K562 (cell line): Measurements from ENCODE around the gene MAPKAPK3. TPM values are rescaled to one million over a fixed set of nuclear protein-coding genes. Genes with fewer than 3 reads are reported as not detected.

ENCODE experiments used
- CHD4 ChIP-seq: fragments of 200-600 bp; sonication (generic); IDR thresholded peaks from 3 replicates; pipeline ENCODE4 v1.6.1; 2012; ENCODE audit warnings: low read depth, mild to moderate bottlenecking, mixed read lengths, low read length, inconsistent platforms; ENCODE audit not compliant: insufficient read depth, insufficient replicate concordance, poor library complexity, severe bottlenecking
- DACH1 ChIP-seq: fragments of 450-650 bp; IDR thresholded peaks from 2 replicates; pipeline ENCODE4 v1.6.1; 2018; ENCODE audit not compliant: partially characterized antibody
- ESRRA ChIP-seq: fragments of 450-650 bp; IDR thresholded peaks from 2 replicates; pipeline ENCODE4 v1.6.1; 2014; ENCODE audit warnings: low read depth, mild to moderate bottlenecking, moderate library complexity, borderline replicate concordance
- GTF2A2 ChIP-seq: IDR thresholded peaks from 2 replicates; pipeline ENCODE4 v1.6.1; 2016; ENCODE audit warnings: mild to moderate bottlenecking, missing genetic modification characterization, missing compliant biosample characterization
- HCFC1 ChIP-seq: IDR thresholded peaks from 2 replicates; pipeline ENCODE4 v1.6.1; 2012; ENCODE audit warnings: low read depth, low read length, improper control_type of control experiment
- HOXB6 ChIP-seq: fragments of 250-450 bp; sonication (Bioruptor Pico); IDR thresholded peaks from 2 replicates; pipeline ENCODE4 v1.5.1; 2022; ENCODE audit warnings: mild to moderate bottlenecking, borderline replicate concordance
- NR2C2 ChIP-seq, 2 experiments: fragments of 200-800 bp in 1 of 2; sonication (Bioruptor generic) in 1 of 2; sonication (generic) in 1 of 2; formaldehyde crosslinking in 1 of 2; IDR thresholded peaks; 2 replicates each; pipeline versions ENCODE4 v1.6.1 to v1.8.0; 2016 to 2022; ENCODE audit warnings: mild to moderate bottlenecking in 1 of 2, missing compliant biosample characterization in 1 of 2, missing genetic modification characterization in 1 of 2, missing genetic modification reagents in 1 of 2
- RAD51 ChIP-seq: fragments of 450-650 bp; IDR thresholded peaks from 2 replicates; pipeline ENCODE4 v1.7.1; 2016; ENCODE audit warnings: low read depth, mild to moderate bottlenecking, borderline replicate concordance
- RBM17 ChIP-seq: fragments of 200-400 bp; formaldehyde crosslinking; IDR thresholded peaks from 2 replicates; pipeline ENCODE4 v1.6.1; 2017; ENCODE audit warnings: low read depth, mild to moderate bottlenecking, low read length, borderline replicate concordance
- SMC3 ChIP-seq: conservative IDR thresholded peaks from 2 replicates; pipeline ENCODE4 v1.6.1; 2011; ENCODE audit warnings: low read depth, low read length, improper control_type of control experiment; ENCODE audit not compliant: insufficient read depth
- TAL1 ChIP-seq: fragments of 450-650 bp; IDR thresholded peaks from 2 replicates; pipeline ENCODE4 v1.6.1; 2016; ENCODE audit warnings: mild to moderate bottlenecking
- TCF7 ChIP-seq: sonication (generic); IDR thresholded peaks from 2 replicates; pipeline ENCODE4 v1.6.1; 2016; ENCODE audit warnings: antibody characterized with exemption, borderline replicate concordance
- TCFL5 ChIP-seq: fragments of 250-450 bp; sonication (Bioruptor Pico); conservative IDR thresholded peaks from 2 replicates; pipeline ENCODE4 v1.6.1; 2021; ENCODE audit warnings: mild to moderate bottlenecking, moderate library complexity, matching md5 sums
- ZBTB2 ChIP-seq: fragments of 450-650 bp; IDR thresholded peaks from 2 replicates; pipeline ENCODE4 v1.6.1; 2016; ENCODE audit warnings: antibody characterized with exemption
- polyA plus RNA-seq, 8 experiments: library from polyadenylated mRNA; depleted of rRNA in 4 of 8; stranded (reverse) in 5 of 8; unstranded in 3 of 8; fragments of >200 nt; fragmentation: Nextera tagmentation in 2 of 8; fragmentation: Illumina TruSeq in 1 of 8; extraction: Ambion mirVana in 2 of 8; extraction: Trizol in 1 of 8; gene quantifications; 2 replicates each; pipeline versions ENCODE4 v1.2.1 to v1.2.3, GENCODE V29; 2011 to 2014; ENCODE audit warnings: inconsistent platforms in 1 of 8, missing spikeins in 1 of 8
- total RNA-seq, 7 experiments: library from RNA; depleted of rRNA in 6 of 7; stranded (reverse); fragments of >200 nt in 6 of 7; fragmentation: Illumina TruSeq in 2 of 7; extraction: Trizol in 2 of 7; gene quantifications; 2 replicates each; pipeline versions ENCODE4 v1.2.1 to v1.2.3, GENCODE V29; 2011 to 2021; ENCODE audit warnings: low replicate concordance in 1 of 7
- TF ChIP-seq, protein P1 (sequence below): fragments of 450-650 bp; IDR thresholded peaks from 2 replicates; pipeline ENCODE4 v1.6.1; 2017; ENCODE audit warnings: antibody characterized with exemption, mild to moderate bottlenecking
- TF ChIP-seq, protein P2 (sequence below): sonication (generic); formaldehyde crosslinking; IDR thresholded peaks from 2 replicates; pipeline ENCODE4 v1.8.0; 2023; ENCODE audit warnings: mild to moderate bottlenecking, missing genetic modification reagents
- TF ChIP-seq, protein P3 (sequence below): fragments of 450-650 bp; IDR thresholded peaks from 2 replicates; pipeline ENCODE4 v1.7.1; 2018; ENCODE audit warnings: mild to moderate bottlenecking, low read depth; ENCODE audit not compliant: partially characterized antibody

The MAPKAPK3 gene
- total and polyA plus RNA-seq, 9 of the 15 experiments (the other 6 are each of a cell fraction or from before 2014, with no cell fraction given), result 8.0 to 56.4 (median 41.2) TPM

- TF ChIP-seq, protein P1, sequence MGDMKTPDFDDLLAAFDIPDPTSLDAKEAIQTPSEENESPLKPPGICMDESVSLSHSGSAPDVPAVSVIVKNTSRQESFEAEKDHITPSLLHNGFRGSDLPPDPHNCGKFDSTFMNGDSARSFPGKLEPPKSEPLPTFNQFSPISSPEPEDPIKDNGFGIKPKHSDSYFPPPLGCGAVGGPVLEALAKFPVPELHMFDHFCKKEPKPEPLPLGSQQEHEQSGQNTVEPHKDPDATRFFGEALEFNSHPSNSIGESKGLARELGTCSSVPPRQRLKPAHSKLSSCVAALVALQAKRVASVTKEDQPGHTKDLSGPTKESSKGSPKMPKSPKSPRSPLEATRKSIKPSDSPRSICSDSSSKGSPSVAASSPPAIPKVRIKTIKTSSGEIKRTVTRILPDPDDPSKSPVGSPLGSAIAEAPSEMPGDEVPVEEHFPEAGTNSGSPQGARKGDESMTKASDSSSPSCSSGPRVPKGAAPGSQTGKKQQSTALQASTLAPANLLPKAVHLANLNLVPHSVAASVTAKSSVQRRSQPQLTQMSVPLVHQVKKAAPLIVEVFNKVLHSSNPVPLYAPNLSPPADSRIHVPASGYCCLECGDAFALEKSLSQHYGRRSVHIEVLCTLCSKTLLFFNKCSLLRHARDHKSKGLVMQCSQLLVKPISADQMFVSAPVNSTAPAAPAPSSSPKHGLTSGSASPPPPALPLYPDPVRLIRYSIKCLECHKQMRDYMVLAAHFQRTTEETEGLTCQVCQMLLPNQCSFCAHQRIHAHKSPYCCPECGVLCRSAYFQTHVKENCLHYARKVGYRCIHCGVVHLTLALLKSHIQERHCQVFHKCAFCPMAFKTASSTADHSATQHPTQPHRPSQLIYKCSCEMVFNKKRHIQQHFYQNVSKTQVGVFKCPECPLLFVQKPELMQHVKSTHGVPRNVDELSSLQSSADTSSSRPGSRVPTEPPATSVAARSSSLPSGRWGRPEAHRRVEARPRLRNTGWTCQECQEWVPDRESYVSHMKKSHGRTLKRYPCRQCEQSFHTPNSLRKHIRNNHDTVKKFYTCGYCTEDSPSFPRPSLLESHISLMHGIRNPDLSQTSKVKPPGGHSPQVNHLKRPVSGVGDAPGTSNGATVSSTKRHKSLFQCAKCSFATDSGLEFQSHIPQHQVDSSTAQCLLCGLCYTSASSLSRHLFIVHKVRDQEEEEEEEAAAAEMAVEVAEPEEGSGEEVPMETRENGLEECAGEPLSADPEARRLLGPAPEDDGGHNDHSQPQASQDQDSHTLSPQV, result peak; percentile 95
- no peak for TF ChIP-seq HCFC1
- no peak for TF ChIP-seq TCFL5 (CRISPR knock-in tag)
- TF ChIP-seq RAD51, result no peak
- peak; percentile 44 for TF ChIP-seq CHD4
- TF ChIP-seq TCF7, result no peak
- no peak for TF ChIP-seq SMC3
- TF ChIP-seq RBM17, result no peak
- no peak for TF ChIP-seq NR2C2 (CRISPR knock-in tag; IDR thresholded peaks at IDR 0.05)
- TF ChIP-seq NR2C2 (tag; IDR thresholded peaks at IDR 0.05), result no peak
- TF ChIP-seq, protein P2, sequence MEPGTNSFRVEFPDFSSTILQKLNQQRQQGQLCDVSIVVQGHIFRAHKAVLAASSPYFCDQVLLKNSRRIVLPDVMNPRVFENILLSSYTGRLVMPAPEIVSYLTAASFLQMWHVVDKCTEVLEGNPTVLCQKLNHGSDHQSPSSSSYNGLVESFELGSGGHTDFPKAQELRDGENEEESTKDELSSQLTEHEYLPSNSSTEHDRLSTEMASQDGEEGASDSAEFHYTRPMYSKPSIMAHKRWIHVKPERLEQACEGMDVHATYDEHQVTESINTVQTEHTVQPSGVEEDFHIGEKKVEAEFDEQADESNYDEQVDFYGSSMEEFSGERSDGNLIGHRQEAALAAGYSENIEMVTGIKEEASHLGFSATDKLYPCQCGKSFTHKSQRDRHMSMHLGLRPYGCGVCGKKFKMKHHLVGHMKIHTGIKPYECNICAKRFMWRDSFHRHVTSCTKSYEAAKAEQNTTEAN (CRISPR knock-in tag), result no peak
- TF ChIP-seq GTF2A2 (tag), result no peak
- no peak for TF ChIP-seq DACH1
- peak; percentile 99 for TF ChIP-seq ESRRA
- 0 out of 2 replicates have a peak, but pooled peaks have one; percentile 11 for TF ChIP-seq TAL1
- TF ChIP-seq HOXB6, result no peak
- TF ChIP-seq ZBTB2, result 0 out of 2 replicates have a peak, but pooled peaks have one; percentile 20
- TF ChIP-seq, protein P3, sequence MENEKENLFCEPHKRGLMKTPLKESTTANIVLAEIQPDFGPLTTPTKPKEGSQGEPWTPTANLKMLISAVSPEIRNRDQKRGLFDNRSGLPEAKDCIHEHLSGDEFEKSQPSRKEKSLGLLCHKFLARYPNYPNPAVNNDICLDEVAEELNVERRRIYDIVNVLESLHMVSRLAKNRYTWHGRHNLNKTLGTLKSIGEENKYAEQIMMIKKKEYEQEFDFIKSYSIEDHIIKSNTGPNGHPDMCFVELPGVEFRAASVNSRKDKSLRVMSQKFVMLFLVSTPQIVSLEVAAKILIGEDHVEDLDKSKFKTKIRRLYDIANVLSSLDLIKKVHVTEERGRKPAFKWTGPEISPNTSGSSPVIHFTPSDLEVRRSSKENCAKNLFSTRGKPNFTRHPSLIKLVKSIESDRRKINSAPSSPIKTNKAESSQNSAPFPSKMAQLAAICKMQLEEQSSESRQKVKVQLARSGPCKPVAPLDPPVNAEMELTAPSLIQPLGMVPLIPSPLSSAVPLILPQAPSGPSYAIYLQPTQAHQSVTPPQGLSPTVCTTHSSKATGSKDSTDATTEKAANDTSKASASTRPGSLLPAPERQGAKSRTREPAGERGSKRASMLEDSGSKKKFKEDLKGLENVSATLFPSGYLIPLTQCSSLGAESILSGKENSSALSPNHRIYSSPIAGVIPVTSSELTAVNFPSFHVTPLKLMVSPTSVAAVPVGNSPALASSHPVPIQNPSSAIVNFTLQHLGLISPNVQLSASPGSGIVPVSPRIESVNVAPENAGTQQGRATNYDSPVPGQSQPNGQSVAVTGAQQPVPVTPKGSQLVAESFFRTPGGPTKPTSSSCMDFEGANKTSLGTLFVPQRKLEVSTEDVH, result no peak
These were observed 15.9 kb upstream of the MAPKAPK3 start (continued) for GRCh38 chr3:50600841-50601591.
